ENCODE measurements around the gene CD69.
"Not testable (repeated sequence)": the region's sequence is repeated elsewhere in the genome, so short reads cannot be mapped to it uniquely, and the experiment has no call there.

CD69 gene

DNA sequence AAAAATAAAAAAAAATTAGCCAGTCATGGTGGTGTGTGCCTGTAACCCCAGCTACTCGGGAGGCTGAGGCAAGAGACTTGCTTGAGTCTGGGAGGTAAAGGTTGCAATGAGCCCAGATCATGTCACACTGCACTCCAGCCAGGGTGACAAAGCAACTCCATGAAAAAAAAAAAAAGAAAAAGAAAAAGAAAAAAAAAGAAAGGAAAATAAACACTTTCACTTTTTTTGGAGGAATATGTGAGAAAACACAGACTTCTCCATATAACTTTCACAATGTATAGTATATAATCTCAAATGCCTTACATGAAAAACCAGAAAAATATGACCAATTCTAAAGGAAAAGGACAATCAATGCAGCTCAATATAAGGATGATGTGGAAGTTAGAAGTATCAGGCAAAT is 36.7 kb downstream of the CD69 start:
- H3K4me3 ChIP-seq (ENCODE audit: low read depth, low read length) = no peak overlapping the region

DNA sequence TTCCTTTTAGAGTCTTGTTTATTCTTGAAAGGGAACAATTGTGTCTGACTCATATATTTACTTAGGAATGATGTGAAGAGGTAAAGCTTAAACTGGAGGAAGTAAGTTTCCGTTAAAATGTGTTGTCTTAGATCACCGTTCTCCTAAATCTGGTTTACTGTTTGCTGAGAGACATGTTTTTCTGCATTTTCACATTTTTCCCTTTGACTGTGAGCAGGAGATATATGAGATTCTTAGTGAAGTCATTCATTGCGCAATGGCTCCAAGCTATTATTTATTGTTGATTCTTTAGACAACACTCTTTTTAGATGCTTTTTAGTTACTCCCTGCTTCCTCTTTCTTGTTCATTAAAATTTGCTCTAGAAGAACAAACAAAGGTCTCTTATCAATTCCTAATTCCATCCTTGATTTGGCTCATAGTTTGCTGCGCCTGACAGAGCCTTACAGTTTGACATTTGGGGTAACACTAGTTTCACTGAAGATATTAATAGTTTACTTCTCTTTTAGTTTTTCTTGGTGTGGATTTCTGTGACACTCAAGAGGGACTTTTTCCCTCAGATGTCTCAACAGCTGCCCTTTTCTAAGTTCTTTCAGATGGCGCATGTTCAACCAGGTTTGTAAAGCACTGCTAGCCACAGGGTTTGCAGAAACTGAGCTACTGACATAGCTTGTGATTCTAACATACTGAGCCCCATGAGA is 39.2 kb downstream of the CD69 start:
- no peak overlapping the region for H3K4me3 ChIP-seq (ENCODE audit: low read depth, low read length)

DNA sequence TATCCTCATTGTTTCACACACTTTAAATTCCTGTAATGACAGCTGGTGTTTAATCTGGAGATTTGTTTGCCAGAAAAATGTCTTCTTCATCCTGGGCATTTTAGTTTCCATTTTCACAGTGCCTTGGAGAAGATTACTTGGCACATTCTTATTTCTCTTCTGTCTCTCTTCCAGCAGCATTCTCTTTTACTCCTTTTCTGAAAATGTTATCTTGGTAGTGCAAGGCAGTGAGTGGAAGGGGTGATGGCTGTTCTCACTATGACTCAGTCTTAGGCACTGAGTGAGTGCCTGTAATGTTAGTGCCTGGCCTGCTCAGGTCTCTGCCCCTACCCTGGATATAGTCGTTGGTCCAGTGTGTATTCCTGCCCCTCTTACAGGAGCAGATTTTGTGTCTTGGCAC is 40.9 kb downstream of the CD69 start:
- H3K4me3 ChIP-seq (ENCODE audit: low read depth, low read length) = no peak overlapping the region

DNA sequence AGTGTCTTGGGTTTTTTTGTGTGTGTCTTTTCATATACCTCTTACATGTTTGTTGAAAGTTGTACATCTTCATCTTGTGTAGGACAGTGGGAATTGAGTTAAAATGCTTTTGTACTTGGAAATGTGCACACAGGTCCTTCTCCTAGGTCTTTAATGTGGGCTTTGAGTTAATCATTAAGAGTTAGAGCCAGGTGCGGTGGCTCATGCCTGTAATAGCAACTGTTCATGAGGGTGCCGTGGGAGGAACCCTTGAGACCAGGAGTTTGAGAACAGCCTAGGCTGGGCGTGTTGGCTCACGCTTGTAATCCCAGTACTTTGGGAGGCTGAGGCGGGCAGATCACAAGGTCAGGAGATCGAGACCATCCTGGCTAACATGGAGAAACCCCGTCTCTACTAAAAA is 41.7 kb downstream of the CD69 start:
- H3K4me3 ChIP-seq (ENCODE audit: low read depth, low read length) = no peak overlapping the region

DNA sequence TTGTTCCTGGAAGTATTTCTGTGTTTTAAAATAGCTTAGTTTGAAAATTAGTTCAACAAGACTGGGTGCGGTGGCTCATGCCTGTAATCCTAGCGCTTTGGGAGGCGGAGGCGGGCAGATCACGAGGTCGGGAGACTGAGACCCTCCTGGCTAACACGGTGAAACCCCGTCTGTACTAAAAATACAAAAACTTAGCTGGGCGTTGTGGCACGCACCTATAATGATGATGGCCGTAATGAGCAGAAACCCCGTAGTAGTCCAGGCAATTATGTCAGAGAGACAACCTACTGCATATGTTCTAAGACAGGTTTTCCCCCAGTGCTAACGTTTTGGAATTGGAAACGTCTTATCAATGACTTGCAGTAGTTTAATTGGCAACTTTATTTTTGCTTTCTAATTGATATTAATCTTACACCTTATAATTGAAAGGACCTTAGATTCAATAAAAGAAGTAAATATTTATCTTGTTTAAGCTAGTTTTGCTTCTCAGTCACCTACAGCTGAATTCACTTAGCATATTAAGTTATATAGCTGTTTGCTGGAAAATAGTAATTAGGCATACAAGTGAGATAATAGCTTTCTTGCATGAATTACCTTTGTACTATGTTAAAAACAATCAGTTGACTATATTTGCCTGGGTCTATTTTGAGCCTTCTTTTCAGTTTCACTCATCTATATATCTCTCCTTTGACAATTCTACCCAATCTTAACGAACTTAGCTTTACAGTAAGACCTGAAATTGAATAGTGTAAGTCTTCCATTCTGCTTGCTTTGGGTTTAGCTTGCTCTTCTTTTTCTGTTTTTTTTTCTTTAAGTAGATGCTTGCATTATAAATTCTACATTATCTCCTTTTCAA is 43.4 kb downstream of the CD69 start:
- no peak overlapping the region for H3K4me3 ChIP-seq (ENCODE audit: low read depth, low read length)

DNA sequence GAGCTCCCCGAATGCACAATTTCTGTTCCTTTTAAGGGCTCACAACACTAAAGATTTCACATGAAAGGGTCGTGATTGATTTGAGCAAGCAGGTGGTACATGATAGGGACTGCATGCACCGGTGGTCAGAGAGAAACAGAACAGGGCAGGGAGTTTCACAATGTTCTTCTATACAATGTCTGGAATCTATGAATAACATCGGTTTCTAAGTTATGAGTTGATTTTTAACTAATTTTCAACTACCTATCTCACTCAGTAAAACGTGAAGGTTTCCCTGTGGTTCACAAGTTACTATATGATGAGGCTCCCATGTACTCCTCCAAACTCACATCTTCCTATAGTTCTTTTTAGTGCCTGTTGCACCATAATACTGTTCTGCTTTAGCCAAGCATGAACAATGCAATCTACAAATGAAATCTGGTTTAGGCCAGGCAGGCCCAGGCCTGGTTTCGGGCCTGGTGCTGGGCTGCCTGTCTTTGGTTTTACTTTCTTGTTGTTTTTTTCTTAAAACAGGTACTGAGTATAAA is 47.6 kb downstream of the CD69 start:
- H3K4me3 ChIP-seq (ENCODE audit: low read depth, low read length) = not testable (repeated sequence)

DNA sequence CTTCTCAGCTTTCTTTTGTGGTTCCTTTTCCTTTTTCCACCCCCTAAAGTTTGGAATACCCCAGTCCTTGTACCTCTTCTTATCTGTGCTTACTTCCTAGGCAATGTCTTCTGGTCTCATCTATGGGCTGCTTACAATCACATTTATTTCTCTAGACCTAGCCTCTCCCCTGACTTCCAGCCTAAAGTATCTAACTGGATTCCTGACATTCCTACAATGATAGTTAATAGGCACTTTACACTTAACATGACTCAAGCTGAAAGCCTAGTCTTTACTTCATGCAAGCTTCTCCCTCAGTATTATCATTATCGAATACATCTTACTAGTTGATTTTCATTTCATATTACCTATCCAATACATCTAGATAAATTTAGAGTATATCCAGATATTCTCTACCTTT is 49.0 kb downstream of the CD69 start:
- H3K4me3 ChIP-seq (ENCODE audit: low read depth, low read length) = no peak overlapping the region

DNA sequence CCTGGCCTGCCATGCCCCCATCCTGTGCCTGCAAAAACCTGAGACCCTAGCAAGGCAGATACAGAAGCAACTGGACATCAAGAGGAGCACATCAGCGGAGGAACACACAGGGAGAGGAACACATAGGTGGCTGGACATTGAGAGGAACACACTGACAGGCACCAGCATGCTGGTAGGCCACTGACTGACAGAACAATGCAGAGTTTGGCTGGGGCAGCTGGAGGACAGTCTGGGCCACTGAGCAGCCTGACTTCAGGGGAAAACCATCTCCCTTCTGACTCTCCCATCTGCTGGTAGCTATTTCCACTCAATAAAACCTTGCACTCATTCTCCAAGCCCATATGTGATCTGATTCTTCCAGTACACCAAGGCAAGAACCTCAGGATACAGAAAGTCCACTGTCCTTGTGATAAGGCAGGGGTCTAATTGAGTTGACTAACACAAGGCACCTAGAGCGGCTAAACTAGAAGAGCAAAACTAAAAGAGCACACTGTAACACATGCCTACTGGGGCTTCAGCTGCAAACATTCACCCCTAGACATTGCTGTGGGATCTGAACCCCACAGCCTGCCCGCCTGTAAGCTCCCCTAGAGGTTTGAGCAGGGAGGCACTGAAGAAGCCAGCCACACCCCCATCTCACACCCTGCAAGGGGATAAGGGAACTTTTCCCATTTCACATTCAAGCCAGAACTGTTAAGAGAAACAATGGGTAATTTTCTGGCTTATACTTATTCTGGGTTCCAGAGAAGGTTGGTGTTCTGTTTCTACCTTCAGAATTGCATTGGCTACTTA is 49.9 kb downstream of the CD69 start:
- no peak overlapping the region for H3K4me3 ChIP-seq (ENCODE audit: low read depth, low read length)

DNA sequence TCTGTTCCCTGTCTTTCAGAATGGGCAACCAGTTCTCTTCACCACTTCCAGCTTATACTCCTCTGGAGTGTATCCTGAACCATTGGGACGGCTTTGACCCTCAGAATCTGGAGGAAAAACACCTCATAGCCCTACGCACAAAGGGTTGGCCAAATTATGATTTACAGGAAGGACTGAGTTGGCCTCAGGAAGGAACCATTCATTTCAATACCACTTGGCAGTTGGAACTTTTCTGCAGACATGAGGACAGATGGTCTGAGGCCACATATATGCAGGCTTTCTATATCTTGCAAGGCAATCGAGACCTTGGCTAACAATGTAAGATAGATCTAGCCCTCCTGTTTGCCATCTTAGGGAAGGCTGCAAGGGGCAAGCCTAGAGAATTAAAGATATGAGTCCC is 51.8 kb downstream of the CD69 start:
- H3K4me3 ChIP-seq (ENCODE audit: low read depth, low read length) = no peak overlapping the region

DNA sequence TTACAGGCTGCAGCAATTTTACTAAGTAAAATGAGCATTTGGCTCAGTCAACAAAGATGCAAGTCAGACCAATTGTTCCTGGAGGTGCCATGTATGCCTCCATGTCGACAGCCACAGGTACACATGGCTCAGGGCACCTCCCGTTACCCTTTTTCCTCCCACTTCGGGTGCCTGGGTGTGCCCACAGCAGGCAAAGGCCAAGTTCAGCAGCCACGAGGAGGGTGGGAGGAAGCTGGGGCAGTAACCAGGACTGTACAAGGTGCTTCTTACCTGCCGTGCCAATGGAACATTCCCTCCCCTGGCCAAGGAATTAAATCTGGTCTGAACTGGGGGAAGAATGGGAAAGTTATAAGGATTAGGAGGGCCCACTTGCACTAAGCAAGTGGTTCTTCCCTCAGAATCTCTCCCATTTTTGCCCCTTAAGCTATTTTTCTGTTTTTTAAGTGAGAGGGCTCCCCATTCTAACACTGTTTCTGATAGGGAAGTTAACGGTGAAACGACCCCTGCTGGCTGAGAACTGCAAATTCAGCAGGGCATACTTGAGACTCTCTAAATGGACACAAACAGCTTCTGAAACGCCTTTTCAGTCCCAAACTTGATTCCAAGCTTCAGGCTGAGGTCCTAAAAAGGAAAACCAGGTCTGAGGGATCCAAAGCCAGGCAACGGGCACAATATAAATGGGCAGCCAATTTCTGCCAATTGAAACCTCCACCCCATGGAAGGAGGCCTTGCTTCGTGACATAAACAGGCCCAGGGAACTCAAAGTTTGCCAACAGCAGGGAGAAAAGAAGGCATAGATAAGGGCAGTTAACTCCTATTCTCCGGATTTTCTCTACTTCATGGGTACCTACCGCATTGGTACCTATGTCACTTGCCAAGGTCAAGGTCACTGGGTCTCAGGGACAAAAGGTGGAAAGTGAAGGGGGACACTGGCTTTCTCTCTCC is 52.6 kb downstream of the CD69 start:
- no peak overlapping the region for H3K4me3 ChIP-seq (ENCODE audit: low read depth, low read length)

DNA sequence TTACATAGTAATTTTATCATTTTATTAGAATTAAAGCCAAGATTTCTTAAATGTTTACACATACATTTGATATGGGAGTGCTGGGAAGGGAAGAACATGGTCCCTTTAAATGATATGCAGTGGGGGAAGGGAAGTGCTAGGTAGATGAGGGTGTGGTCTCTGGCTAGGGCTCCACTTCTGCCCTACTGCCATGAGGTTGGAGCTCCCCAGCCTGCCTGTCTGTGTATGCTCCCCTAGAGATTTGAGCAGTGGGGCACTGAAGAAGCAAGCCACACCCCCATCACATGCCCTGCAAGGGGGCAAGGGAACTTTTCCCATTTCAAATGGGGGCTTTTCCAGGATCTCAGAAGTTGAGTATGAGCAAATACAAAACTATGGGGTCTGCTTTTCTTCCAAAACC is 53.3 kb downstream of the CD69 start:
- no peak overlapping the region for H3K4me3 ChIP-seq (ENCODE audit: low read depth, low read length)

DNA sequence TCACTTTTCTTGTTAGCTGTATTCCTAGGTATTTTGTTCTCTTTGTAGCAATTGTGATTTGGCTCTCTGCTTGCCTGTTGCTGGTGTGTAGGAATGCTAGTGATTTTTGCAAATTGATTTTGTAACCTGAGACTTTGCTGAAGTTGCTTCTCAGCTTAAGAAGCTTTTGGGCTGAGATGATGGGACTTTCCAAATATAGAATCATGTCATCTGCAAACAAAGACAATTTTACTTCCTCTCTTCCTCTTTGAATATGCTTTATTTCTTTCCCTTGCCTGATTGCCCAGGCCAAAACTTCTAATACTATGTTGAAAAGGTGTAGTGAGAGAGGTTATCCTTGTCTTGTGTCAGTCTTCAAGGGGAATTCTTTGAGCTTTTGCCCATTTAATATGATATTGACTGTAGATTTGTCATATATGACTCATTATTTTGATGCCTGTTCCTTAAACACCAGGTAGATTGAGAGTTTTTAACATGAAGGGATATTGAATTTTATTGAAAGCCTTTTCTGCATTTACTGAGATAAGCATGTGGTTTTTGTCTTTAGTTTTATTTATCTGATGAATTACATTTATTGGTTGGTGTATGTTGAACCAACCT is 54.5 kb downstream of the CD69 start:
- no peak overlapping the region for H3K4me3 ChIP-seq (ENCODE audit: low read depth, low read length)

DNA sequence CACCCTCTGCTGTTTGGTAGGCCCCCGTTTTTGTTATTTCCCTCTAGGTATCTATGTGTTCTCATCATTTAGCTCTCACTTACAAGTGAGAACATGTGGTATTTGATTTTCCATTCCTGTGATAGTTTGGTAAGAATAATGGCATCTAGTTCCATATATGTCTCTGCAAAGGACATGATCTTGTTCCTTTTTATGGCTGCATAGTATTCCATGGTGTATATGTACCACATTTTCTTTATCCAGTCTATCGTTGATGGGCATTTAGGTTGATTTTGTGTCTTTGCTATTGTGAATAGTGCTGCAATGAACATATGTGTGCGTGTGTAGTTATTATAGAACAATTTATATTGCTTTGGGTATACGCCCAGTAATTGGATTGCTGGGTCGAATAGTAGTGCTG is 56.1 kb downstream of the CD69 start:
- not testable (repeated sequence) for H3K4me3 ChIP-seq (ENCODE audit: low read depth, low read length)

All from iPS-11a (cell line).